Neuronal stem cell (in vitro differentiated cells): ENCODE data around the gene SHC3.

ENCODE experiments used
- DNase-seq: peaks from one replicate; pipeline ENCODE4 v3.0.0-alpha.2; 2013; ENCODE audit warnings: low spot score
- H2AFZ ChIP-seq: one replicate; pipeline ENCODE4 v1.6.1; 2013; ENCODE audit warnings: mild to moderate bottlenecking, low read length, inconsistent platforms
- H2AK5ac ChIP-seq: 2 replicates; pipeline ENCODE4 v1.6.1; 2013; ENCODE audit warnings: low read depth, mild to moderate bottlenecking, inconsistent platforms, low read length, moderate library complexity, mixed read lengths
- H2BK120ac ChIP-seq: 2 replicates; pipeline ENCODE4 v1.6.1; 2013; ENCODE audit warnings: low read depth, mild to moderate bottlenecking, inconsistent platforms, low read length, moderate library complexity, mixed read lengths
- H2BK12ac ChIP-seq: one replicate; pipeline ENCODE4 v1.6.1; 2013; ENCODE audit warnings: low read length, inconsistent platforms
- H2BK15ac ChIP-seq: 2 replicates; pipeline ENCODE4 v1.6.1; 2013; ENCODE audit warnings: mild to moderate bottlenecking, low read length, inconsistent platforms, mixed read lengths
- H2BK5ac ChIP-seq: one replicate; pipeline ENCODE4 v1.6.1; 2013; ENCODE audit warnings: inconsistent platforms, mild to moderate bottlenecking, low read length, moderate library complexity
- H3K14ac ChIP-seq: one replicate; pipeline ENCODE4 v1.6.1; 2013; ENCODE audit warnings: low read length, inconsistent platforms
- H3K18ac ChIP-seq: 2 replicates; pipeline ENCODE4 v1.6.1; 2013; ENCODE audit warnings: low read length, inconsistent platforms
- H3K23ac ChIP-seq: 2 replicates; pipeline ENCODE4 v1.6.1; 2013; ENCODE audit warnings: low read depth, mild to moderate bottlenecking, mixed read lengths, low read length, inconsistent platforms; ENCODE audit not compliant: poor library complexity
- H3K27ac ChIP-seq: replicated peaks from 3 replicates; pipeline ENCODE4 v1.5.1; 2013; ENCODE audit warnings: low read length, inconsistent platforms
- H3K27me3 ChIP-seq, 3 experiments: 2 replicates each; pipeline ENCODE4 v1.6.1; 2013; ENCODE audit warnings: low read length in 3 of 3, mild to moderate bottlenecking in 2 of 3, inconsistent platforms in 1 of 3, low read depth in 1 of 3, mixed read lengths in 1 of 3, moderate library complexity in 1 of 3; ENCODE audit not compliant: control insufficient read depth in 3 of 3, insufficient read depth in 3 of 3
- H3K36me3 ChIP-seq, 2 donors: replicated peaks in 1 of 2; 2 replicates each; pipeline ENCODE4 v1.6.1; 2013; ENCODE audit warnings: low read length in 2 of 2; ENCODE audit not compliant: control insufficient read depth in 2 of 2, insufficient read depth in 2 of 2
- H3K4ac ChIP-seq: 2 replicates; pipeline ENCODE4 v1.6.1; 2013; ENCODE audit warnings: inconsistent platforms, mild to moderate bottlenecking, low read length, moderate library complexity
- H3K4me1 ChIP-seq, 2 donors: 1 replicate in 1 of 2; 2 replicates in 1 of 2; pipeline ENCODE4 v1.6.1; 2013; ENCODE audit warnings: low read length in 2 of 2, low read depth in 1 of 2; ENCODE audit not compliant: control insufficient read depth in 2 of 2, insufficient read depth in 1 of 2
- H3K4me2 ChIP-seq: one replicate; pipeline ENCODE4 v1.6.1; 2013; ENCODE audit warnings: mild to moderate bottlenecking, low read length, inconsistent platforms; ENCODE audit not compliant: insufficient read depth, poor library complexity, severe bottlenecking
- H3K4me3 ChIP-seq, 2 donors: 2 replicates each; pipeline ENCODE4 v1.5.1; 2013; ENCODE audit warnings: low read length in 2 of 2, mild to moderate bottlenecking in 2 of 2, inconsistent platforms in 1 of 2, moderate library complexity in 1 of 2
- H3K79me1 ChIP-seq: one replicate; pipeline ENCODE4 v1.6.1; 2013; ENCODE audit warnings: low read depth, mild to moderate bottlenecking, inconsistent platforms, low read length, moderate library complexity
- H3K9ac ChIP-seq: one replicate; pipeline ENCODE4 v1.6.1; 2013; ENCODE audit warnings: mild to moderate bottlenecking, low read depth, low read length, inconsistent platforms; ENCODE audit not compliant: poor library complexity
- H3K9me3 ChIP-seq, 2 donors: replicated peaks in 1 of 2; 2 replicates each; pipeline versions ENCODE3 to v1.6.1; 2013; ENCODE audit warnings: low read length in 2 of 2, mild to moderate bottlenecking in 2 of 2, inconsistent platforms in 1 of 2, low read depth in 1 of 2, mixed read lengths in 1 of 2, moderate library complexity in 1 of 2; ENCODE audit not compliant: control insufficient read depth in 2 of 2, insufficient read depth in 1 of 2
- H4K8ac ChIP-seq: one replicate; pipeline ENCODE4 v1.6.1; 2013; ENCODE audit warnings: low read depth, mild to moderate bottlenecking, inconsistent platforms, low read length, moderate library complexity
- H4K91ac ChIP-seq: one replicate; pipeline ENCODE4 v1.6.1; 2013; ENCODE audit warnings: low read length, low read depth, mild to moderate bottlenecking, inconsistent platforms; ENCODE audit not compliant: poor library complexity
- WGBS, 2 donors: extraction: QIAGEN DNeasy Blood & Tissue Kit; methylation state at CpG; one replicate each; pipeline ENCODE4 v1.1.7; 2013; ENCODE audit warnings: missing lambda C conversion rate in 2 of 2, mixed read lengths in 1 of 2; ENCODE audit not compliant: insufficient read length in 2 of 2, insufficient replicate concordance in 1 of 2; ENCODE audit errors: extremely low coverage in 2 of 2; 5-methylcytosine and 5-hydroxymethylcytosine counted together

The SHC3 gene

DNA sequence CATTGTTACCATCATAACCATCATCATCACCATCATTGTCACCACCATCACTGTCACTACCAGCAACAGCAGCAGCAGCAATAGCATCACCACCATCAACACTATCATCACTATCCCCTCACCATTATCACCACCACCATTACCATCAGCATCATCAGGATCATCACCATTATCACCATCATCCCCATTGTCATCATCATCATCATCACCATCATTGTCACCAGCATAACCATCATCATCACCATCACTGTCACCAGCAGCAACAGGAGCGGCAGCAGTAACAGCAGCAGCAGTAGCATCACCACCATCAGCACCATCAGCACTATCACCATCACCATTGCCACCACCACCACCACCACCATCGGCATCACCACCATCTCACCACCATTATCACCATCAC, 139.0 kb downstream of the SHC3 start:
- no peak overlapping the region for H2BK12ac ChIP-seq
- no peak overlapping the region for H3K4ac ChIP-seq
- peaks cover 0 to 10% of the 10 kb centered on the region in 2 donors for H3K9me3 ChIP-seq
- no peak overlapping the region for H3K4me2 ChIP-seq
- H3K23ac ChIP-seq: peak overlapping the region; percentile 59
- peak overlapping the region; percentile 82 for H3K9ac ChIP-seq
- H2BK5ac ChIP-seq: no peak overlapping the region
- H4K8ac ChIP-seq: peak overlapping the region; percentile 87
- no peak overlapping the region for H2AFZ ChIP-seq
- H4K91ac ChIP-seq: no peak overlapping the region
- no peak overlapping the region for H3K27ac ChIP-seq
- H2BK15ac ChIP-seq: no peak overlapping the region
- H3K4me3 ChIP-seq: peak overlapping the region in 1 of 2 donors; percentile 4
- peaks cover 0 to 6% (median 0%) of the 10 kb centered on the region in 3 experiments for H3K27me3 ChIP-seq
- no peak overlapping the region for H3K18ac ChIP-seq
- H3K79me1 ChIP-seq: no peaks in the 10 kb centered on the region
- H2BK120ac ChIP-seq: no peak overlapping the region
- H2AK5ac ChIP-seq: no peak overlapping the region
- no peak for DNase-seq
- peaks cover 11 to 95% of the 10 kb centered on the region in 2 donors for H3K36me3 ChIP-seq
- WGBS, 2 donors: no CpG with 5 or more reads among the region's 2 CpGs
- H3K14ac ChIP-seq: peak overlapping the region; percentile 41
- no peaks in the 10 kb centered on the region for H3K4me1 ChIP-seq

DNA sequence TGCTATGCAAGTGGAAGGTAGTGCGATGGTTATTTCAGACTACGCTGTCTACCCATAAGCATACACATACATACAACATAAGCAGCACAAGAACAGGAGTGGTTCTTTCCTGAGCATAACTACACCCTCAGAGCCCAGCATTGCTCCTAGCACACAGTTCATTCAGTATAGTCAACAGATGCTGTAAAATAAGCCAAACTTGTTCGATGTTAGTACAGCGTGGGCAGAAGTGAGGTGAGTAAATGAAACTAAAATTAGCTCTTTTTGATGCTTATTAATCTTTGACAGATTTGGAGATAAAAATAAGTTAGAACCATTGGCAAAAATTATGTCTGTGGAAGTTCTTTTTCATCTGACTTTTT, 139.5 kb downstream of the SHC3 start:
- H3K4me3 ChIP-seq: no peak overlapping the region

DNA sequence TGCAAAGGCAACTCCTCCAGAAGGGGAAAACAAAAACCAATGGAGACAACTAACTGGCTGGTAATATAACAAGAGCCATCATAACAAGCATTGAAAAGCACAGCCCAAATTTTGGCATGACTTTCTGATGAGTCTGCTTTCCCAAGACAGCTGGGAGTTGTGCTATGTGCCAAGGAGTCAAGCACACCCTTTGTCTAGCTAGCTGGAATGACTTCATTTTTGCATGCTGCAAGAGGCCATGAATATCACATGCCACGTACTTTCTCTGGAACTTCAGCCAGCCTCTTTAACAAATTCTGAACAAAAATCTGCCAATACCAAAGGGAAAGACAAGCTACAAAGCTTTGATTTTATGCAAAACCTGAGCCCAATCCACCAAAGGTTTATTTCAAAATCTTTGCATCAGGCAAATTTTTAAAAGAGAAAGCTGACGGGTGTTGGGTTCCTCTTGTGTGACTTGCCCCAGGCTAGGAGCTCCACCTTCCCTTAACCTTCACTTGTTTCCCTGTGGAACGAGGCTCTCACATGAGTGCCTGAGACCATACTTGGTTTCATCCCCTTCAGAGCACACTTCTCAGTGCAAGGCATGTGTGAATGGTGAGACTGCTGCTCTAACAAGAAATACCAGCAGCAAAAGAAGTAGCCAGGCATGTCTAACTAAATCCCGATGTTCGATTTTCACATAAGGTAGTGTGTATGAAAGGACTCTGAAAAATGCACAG, 140.1 kb downstream of the SHC3 start:
- no peak overlapping the region for H2AFZ ChIP-seq
- peaks cover 0 to 6% (median 0%) of the 10 kb centered on the region in 3 experiments for H3K27me3 ChIP-seq
- no peak overlapping the region for H3K9ac ChIP-seq
- no peak overlapping the region for H3K27ac ChIP-seq
- no peak overlapping the region for H3K4ac ChIP-seq
- no peak overlapping the region for H3K18ac ChIP-seq
- no peak overlapping the region for H4K8ac ChIP-seq
- no peak overlapping the region for H2BK120ac ChIP-seq
- DNase-seq: no peak
- H3K4me1 ChIP-seq: no peaks in the 10 kb centered on the region
- H2BK15ac ChIP-seq: no peak overlapping the region
- H3K4me3 ChIP-seq: no peak overlapping the region
- no peak overlapping the region for H2BK12ac ChIP-seq
- H2AK5ac ChIP-seq: no peak overlapping the region
- no CpG with 5 or more reads among the region's 5 CpGs for WGBS, 2 donors
- H2BK5ac ChIP-seq: no peak overlapping the region
- H3K23ac ChIP-seq: no peak overlapping the region
- H4K91ac ChIP-seq: no peak overlapping the region
- H3K79me1 ChIP-seq: no peaks in the 10 kb centered on the region
- no peak overlapping the region for H3K4me2 ChIP-seq
- no peak overlapping the region for H3K14ac ChIP-seq
- peaks cover 6 to 10% of the 10 kb centered on the region in 2 donors for H3K9me3 ChIP-seq
- H3K36me3 ChIP-seq: peaks cover 11 to 96% of the 10 kb centered on the region in 2 donors

More for the DNA sequence above, 139.5 kb downstream of the SHC3 start:
- Histone ChIP-seq H2AK5ac (no peak overlapping the region), H3K27me3 (peaks cover 0 to 6% (median 0%) of the 10 kb centered on the region in 3 experiments), H3K4ac (no peak overlapping the region), H3K23ac (no peak overlapping the region), H2AFZ (no peak overlapping the region), H4K8ac (no peak overlapping the region), H3K4me2 (no peak overlapping the region), H3K27ac (no peak overlapping the region), H2BK5ac (no peak overlapping the region), H3K36me3 (peaks cover 11 to 95% of the 10 kb centered on the region in 2 donors), H2BK12ac (no peak overlapping the region), H3K9ac (no peak overlapping the region), H2BK120ac (no peak overlapping the region), H2BK15ac (no peak overlapping the region), H3K14ac (no peak overlapping the region), H3K9me3 (peaks cover 4 to 10% of the 10 kb centered on the region in 2 donors), H3K4me1 (no peaks in the 10 kb centered on the region), H3K18ac (no peak overlapping the region), H4K91ac (no peak overlapping the region), H3K79me1 (no peaks in the 10 kb centered on the region)
- no peak for DNase-seq
- no CpG with 5 or more reads among the region's 4 CpGs for WGBS, 2 donors

DNA sequence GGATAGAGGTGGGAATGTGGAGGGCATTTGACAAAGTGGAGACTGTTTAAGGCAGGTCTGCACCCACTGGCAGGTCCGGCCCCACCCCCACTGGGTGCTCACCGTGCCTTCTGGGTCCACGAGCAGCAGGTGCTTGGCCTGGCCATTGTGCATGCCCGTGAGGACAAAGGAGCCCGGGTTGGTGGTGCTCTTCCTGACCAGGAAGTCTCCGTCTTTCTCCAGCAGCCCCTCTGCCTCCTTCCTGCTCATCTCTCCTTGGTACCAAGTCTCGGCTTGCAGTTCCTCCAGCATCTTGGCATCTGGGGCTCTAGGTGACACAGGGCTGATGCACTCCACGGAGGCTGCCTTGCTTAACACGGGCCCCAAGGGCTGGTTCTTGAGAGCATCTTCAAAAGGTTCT, 140.7 kb downstream of the SHC3 start:
- Histone ChIP-seq H4K8ac (no peak overlapping the region), H2BK12ac (no peak overlapping the region), H2BK5ac (no peak overlapping the region), H2AK5ac (no peak overlapping the region), H3K9me3 (peaks cover 7 to 10% of the 10 kb centered on the region in 2 donors), H3K4me2 (no peak overlapping the region), H2AFZ (no peak overlapping the region), H3K27me3 (peaks cover 0 to 6% (median 0%) of the 10 kb centered on the region in 3 experiments), H3K4me3 (peak overlapping the region in 1 of 2 donors; percentile 41), H2BK120ac (no peak overlapping the region), H3K14ac (peak overlapping the region; percentile 96), H3K79me1 (no peaks in the 10 kb centered on the region), H3K4ac (no peak overlapping the region), H3K18ac (peak overlapping the region; percentile 57), H3K4me1 (no peaks in the 10 kb centered on the region), H4K91ac (no peak overlapping the region), H3K23ac (no peak overlapping the region), H3K36me3 (peaks cover 9 to 97% of the 10 kb centered on the region in 2 donors), H3K27ac (no peak overlapping the region), H2BK15ac (no peak overlapping the region), H3K9ac (peak overlapping the region; percentile 12)
- no peak for DNase-seq
- no CpG with 5 or more reads among the region's 9 CpGs for WGBS, 2 donors
